Kidney epithelial cell (primary cell): ENCODE measurements around the gene NTRK3. TPM values are rescaled to one million over a fixed set of nuclear protein-coding genes. Genes with fewer than 3 reads are reported as not detected.

Source experiments
- DNase-seq: peaks from one replicate; pipeline ENCODE4 v3.0.0-alpha.2; 2010; ENCODE audit warnings: low read depth
- H3K27me3 ChIP-seq: 2 replicates; pipeline ENCODE4 v1.6.0; 2011; ENCODE audit warnings: low read length; ENCODE audit not compliant: control insufficient read depth, insufficient read depth
- H3K36me3 ChIP-seq: 2 replicates; pipeline ENCODE4 v1.5.1; 2011; ENCODE audit warnings: low read length; ENCODE audit not compliant: control insufficient read depth, insufficient read depth
- H3K4me3 ChIP-seq: 2 replicates; pipeline ENCODE4 v1.5.1; 2011; ENCODE audit warnings: low read depth, mild to moderate bottlenecking, control low read depth, low read length
- total RNA-seq: library from RNA; depleted of rRNA; stranded (reverse); fragments of >200 nt; gene quantifications from 2 replicates; pipeline ENCODE4 v1.2.3, GENCODE V29; 2015
- TF ChIP-seq, protein P1 (sequence below): IDR thresholded peaks from 2 replicates; pipeline ENCODE4 v1.5.1; 2011; ENCODE audit warnings: mild to moderate bottlenecking, moderate library complexity, low read length, control low read depth, inconsistent platforms; ENCODE audit not compliant: insufficient read depth, poor library complexity, severe bottlenecking

Gene NTRK3
- 0.34 TPM in 1 of 2 replicates, not detected in the other for total RNA-seq

DNA sequence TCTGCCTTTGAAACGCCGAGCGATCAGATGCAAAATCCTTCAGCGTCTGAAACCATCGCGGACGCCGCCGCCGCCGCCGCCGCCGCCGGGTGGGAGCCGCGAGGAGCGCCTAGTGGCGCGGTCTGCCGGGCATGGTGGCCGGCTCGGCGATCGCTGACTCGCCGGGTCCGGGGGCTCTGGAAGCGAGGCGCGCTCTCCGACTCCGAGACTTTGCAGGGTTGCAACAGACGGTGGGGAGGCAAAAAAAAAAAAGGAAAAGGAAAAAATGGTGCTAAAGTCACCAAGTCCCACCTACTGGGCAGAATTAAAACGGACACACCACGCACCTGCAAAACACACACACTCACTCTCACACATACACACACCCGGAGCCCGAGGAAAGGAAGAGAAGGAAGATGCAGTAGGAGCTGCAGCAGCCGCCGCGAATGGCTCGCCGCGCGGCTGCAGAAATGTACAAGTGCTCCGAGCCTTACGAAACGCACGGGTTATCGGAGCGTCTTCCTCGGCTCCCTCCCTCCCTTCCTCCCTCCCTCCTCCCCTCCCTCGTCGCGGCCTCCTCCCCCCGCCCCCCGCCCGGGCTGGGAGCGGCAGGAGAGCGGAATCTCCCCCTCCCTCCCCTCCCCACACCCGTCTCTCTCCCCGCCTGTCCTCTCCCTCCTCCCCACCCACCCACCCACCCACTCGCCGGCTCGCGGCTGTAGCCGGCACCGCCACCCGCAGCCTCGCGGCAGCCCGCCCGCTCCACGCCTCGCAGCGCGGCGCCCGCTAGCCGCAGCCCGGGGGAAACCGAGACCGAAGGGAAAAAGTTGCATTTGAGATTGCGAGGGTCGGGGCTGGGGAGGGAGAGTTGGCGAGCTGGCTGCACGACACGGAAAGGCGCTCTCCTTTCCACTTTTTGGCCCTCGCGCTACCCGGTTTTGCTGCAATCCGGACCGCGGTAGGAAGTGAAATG is at the start of gene NTRK3:
TSS of gene NTRK3 (minus strand) at position 461 of the 952 bp plus-strand sequence. CDS start 586 bp downstream, outside the sequence.
- Histone ChIP-seq H3K4me3 (peak within 1 kb of the TSS; percentile 19), H3K36me3 (no peaks in the 10 kb centered on the region), H3K27me3 (peaks cover 53% of the 10 kb centered on the region)
- TF ChIP-seq, protein P1, sequence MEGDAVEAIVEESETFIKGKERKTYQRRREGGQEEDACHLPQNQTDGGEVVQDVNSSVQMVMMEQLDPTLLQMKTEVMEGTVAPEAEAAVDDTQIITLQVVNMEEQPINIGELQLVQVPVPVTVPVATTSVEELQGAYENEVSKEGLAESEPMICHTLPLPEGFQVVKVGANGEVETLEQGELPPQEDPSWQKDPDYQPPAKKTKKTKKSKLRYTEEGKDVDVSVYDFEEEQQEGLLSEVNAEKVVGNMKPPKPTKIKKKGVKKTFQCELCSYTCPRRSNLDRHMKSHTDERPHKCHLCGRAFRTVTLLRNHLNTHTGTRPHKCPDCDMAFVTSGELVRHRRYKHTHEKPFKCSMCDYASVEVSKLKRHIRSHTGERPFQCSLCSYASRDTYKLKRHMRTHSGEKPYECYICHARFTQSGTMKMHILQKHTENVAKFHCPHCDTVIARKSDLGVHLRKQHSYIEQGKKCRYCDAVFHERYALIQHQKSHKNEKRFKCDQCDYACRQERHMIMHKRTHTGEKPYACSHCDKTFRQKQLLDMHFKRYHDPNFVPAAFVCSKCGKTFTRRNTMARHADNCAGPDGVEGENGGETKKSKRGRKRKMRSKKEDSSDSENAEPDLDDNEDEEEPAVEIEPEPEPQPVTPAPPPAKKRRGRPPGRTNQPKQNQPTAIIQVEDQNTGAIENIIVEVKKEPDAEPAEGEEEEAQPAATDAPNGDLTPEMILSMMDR, result no peak
- DNase-seq, result no peak

DNA sequence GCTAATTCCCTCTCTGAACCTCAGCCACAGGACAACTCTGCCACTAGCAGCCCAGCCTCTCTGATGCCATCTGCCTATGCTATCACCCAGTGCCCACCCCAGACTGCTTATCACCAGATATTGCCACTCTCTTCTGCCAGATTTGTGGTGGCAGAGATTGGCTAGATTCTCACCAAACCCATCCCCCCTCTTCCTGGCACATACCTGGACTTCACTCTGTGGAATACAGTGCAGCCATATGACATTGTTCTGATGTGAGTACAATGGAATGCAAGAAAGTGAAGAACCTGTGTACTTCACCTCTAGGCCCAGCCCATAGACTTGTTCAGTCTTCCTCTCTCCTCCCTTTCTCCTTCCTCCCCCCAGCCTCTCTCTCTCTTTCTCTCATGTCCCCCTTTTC is 46.9 kb upstream of the NTRK3 start:
- Histone ChIP-seq H3K27me3 (no peaks in the 10 kb centered on the region), H3K4me3 (no peak overlapping the region), H3K36me3 (no peaks in the 10 kb centered on the region)
- TF ChIP-seq, protein P1, result no peak
- no peak for DNase-seq

DNA sequence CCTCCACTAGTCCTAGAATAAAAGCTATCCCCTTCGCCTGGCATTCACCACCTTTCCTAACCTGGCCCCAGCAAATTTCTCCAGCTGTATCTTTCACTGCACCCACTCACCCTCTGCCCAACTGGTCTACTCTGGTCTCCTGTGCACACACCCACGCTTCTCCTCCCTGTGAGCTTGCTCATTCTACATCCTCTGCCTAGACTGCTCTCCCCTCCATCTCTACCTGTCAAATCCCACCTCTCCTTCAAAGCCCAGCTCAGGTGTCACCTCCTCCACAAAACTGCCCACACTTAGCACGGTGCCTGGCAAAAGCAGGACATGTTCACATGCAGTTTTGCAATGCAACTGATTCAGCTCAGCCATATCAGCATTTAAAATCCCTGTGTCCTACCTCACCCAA is 45.8 kb upstream of the NTRK3 start:
- no peaks in the 10 kb centered on the region for H3K36me3 ChIP-seq
- H3K27me3 ChIP-seq, result no peaks in the 10 kb centered on the region
- H3K4me3 ChIP-seq, result no peak overlapping the region
- no peak for DNase-seq
- TF ChIP-seq, protein P1, result no peak

DNA sequence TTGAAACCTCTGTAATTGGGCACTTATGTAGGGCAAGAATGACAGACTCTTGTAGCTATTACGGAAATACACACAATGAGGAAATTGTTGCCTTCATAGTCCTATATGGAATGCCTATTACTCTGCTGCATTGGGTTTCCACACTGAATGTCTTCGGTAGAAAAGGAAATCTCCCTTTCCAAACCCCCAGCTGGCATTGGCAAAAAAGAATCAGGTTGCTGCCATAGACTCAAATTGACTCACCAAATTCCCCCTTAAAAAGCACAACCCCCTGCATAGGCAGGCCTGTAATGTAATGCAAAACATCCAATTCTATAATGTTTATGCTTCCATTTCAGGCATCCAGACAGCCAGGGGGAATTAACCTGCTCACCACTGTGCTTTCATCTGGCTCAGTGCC is 44.8 kb upstream of the NTRK3 start:
- no peak for DNase-seq
- no peak overlapping the region for H3K4me3 ChIP-seq
- no peaks in the 10 kb centered on the region for H3K36me3 ChIP-seq
- TF ChIP-seq, protein P1, result no peak
- H3K27me3 ChIP-seq, result no peaks in the 10 kb centered on the region

DNA sequence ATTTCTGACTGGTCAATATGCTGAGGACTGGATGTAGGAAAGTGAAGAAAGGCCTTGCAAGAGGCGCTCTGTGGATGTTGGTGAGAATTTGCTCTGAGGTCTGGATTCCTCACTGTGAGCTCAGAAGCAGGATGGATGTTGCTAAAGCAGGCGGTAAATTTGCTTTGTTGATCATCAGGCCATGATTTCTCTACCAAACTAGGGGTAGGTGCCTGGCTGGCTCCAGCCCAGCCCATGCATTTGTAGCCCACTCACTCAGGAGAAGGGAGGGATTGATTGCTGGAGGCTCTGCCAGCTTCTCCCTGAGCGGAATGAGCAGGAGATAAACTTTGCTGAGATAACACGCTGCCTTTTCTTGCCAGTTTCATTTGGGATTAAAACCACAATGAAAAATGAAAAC is 44.3 kb upstream of the NTRK3 start:
- TF ChIP-seq, protein P1, result no peak
- H3K4me3 ChIP-seq, result no peak overlapping the region
- H3K27me3 ChIP-seq, result no peaks in the 10 kb centered on the region
- no peak for DNase-seq
- no peaks in the 10 kb centered on the region for H3K36me3 ChIP-seq

DNA sequence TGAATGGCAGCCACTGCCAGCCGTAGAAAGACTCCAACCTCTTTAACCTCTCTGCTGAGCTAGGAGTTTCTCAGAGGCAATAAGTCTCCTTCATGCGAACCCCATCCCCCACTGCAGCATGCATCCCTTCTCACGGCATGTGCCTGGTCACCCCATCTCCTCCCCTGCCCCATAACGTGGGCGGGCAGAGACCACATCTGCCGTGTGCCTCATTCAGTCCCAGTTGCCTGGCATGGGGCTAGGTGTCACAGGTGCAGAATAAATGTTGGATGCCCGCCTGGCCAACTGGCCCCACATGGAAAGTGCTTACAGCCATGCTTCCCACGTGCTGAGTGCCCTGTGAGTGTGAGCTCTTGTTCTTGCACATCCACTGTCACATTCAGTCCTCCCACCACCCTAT is 43.5 kb upstream of the NTRK3 start:
- Histone ChIP-seq H3K4me3 (no peak overlapping the region), H3K27me3 (no peaks in the 10 kb centered on the region), H3K36me3 (no peaks in the 10 kb centered on the region)
- no peak for DNase-seq
- TF ChIP-seq, protein P1, result no peak
